ENCODE measurements around the gene CR1.

- TF ChIP-seq CTCF (IDR thresholded peaks at IDR 0.05) (no peak), POLR2A (IDR thresholded peaks at IDR 0.05) (no peak)
Measured at GRCh38 chr1:207646944-207647579, 151.1 kb downstream of the CR1 start.

Measured in Peyer's patch (tissue), 4 donors.